Spleen (tissue), 7 donors: ENCODE data around the gene SEMA5B.

Experiments
- CTCF ChIP-seq, 11 experiments: fragments of 200-600 bp in 7 of 11; fragments of 450-650 bp in 4 of 11; sonication (generic) in 4 of 11; IDR thresholded peaks in 8 of 11; conservative IDR thresholded peaks in 3 of 11; 1 replicate in 7 of 11; 2 replicates in 4 of 11; pipeline versions ENCODE4 v1.4.0 to v1.8.0; 2016 to 2021; ENCODE audit warnings: antibody characterized with exemption in 11 of 11, inconsistent platforms in 4 of 11, mild to moderate bottlenecking in 1 of 11
- POLR2AphosphoS5 ChIP-seq, 3 donors: sonication (generic); formaldehyde crosslinking; IDR thresholded peaks; one replicate each; pipeline ENCODE4 v1.5.1; 2017; ENCODE audit warnings: antibody characterized with exemption in 3 of 3
- donor health status: DM: no; HTN: no; CAD: no; lungs with moderate emphysema.
- donor health status: DM: no; HTN: no; CAD: no.
- donor health status: DM: no; HTN: no; CAD: no.

GRCh38 chr3:122907471-122907870 lies 120.1 kb downstream of the SEMA5B start:
- no peak for TF ChIP-seq CTCF (IDR thresholded peaks at IDR 0.05 in 8 of 11, conservative IDR thresholded peaks at IDR 0.05 in 3 of 11)
- TF ChIP-seq POLR2AphosphoS5 (IDR thresholded peaks at IDR 0.05) = no peak
